SJCRH30 (cell line): ENCODE measurements around the gene PCCA. TPM values are rescaled to one million over a fixed set of nuclear protein-coding genes. Genes with fewer than 3 reads are reported as not detected.
"Not testable (repeated sequence)": the region's sequence is repeated elsewhere in the genome, so short reads cannot be mapped to it uniquely, and the experiment has no call there.

Experiments used
- DNase-seq, 2 experiments: peaks; one replicate each; pipeline ENCODE4 v3.0.0-alpha.2; 2015 to 2020
- H3K27ac ChIP-seq: fragments of 250-450 bp; sonication (Bioruptor Pico); 2 replicates; pipeline ENCODE4 v1.5.1; 2020; ENCODE audit warnings: mild to moderate bottlenecking, moderate library complexity
- H3K27me3 ChIP-seq: fragments of 250-450 bp; sonication (Bioruptor Pico); 2 replicates; pipeline ENCODE4 v1.5.1; 2020; ENCODE audit warnings: mild to moderate bottlenecking, moderate library complexity
- H3K36me3 ChIP-seq: fragments of 250-450 bp; sonication (Bioruptor Pico); 2 replicates; pipeline ENCODE4 v1.5.1; 2020; ENCODE audit warnings: mild to moderate bottlenecking, moderate library complexity
- H3K4me1 ChIP-seq: fragments of 250-450 bp; sonication (Bioruptor Pico); 2 replicates; pipeline ENCODE4 v1.5.1; 2020; ENCODE audit warnings: mild to moderate bottlenecking, moderate library complexity
- H3K4me3 ChIP-seq: fragments of 250-450 bp; sonication (Bioruptor Pico); 2 replicates; pipeline ENCODE4 v1.5.1; 2020; ENCODE audit warnings: mild to moderate bottlenecking, moderate library complexity
- H3K9me3 ChIP-seq: fragments of 250-450 bp; sonication (Bioruptor Pico); replicated peaks from 2 replicates; pipeline ENCODE4 v1.5.1; 2020; ENCODE audit warnings: mild to moderate bottlenecking, moderate library complexity
- total RNA-seq: library from RNA; depleted of rRNA; stranded (reverse); fragments of >200 nt; shearing (Covaris generic); gene quantifications from 2 replicates; pipeline ENCODE4 v1.2.3, GENCODE V29; 2014

The PCCA gene
- total RNA-seq, 1 experiment from 2014 or later: 23.4 TPM

GRCh38 chr13:100245104-100245503, 156.2 kb downstream of the PCCA start:
- Histone ChIP-seq H3K9me3 (peaks cover 7% of the 10 kb centered on the region; the same call in 1 of the 2 replicates), H3K36me3 (peaks cover 2% of the 10 kb centered on the region; the same call in 1 of the 2 replicates), H3K4me3 (no peak overlapping the region), H3K4me1 (no peaks in the 10 kb centered on the region), H3K27ac (no peak overlapping the region), H3K27me3 (no peaks in the 10 kb centered on the region)
- no peak for DNase-seq

- Histone ChIP-seq H3K4me3 (no peak overlapping the region), H3K9me3 (peaks cover 7% of the 10 kb centered on the region; the same call in 1 of the 2 replicates), H3K27me3 (no peaks in the 10 kb centered on the region), H3K27ac (no peak overlapping the region), H3K4me1 (no peaks in the 10 kb centered on the region), H3K36me3 (no peaks in the 10 kb centered on the region; the same call in 1 of the 2 replicates)
- DNase-seq: no peak
These were observed 159.0 kb downstream of the PCCA start for GRCh38 chr13:100247937-100248336.

- no peaks in the 10 kb centered on the region for H3K4me1 ChIP-seq
- H3K27ac ChIP-seq: no peak overlapping the region
- no peaks in the 10 kb centered on the region for H3K9me3 ChIP-seq
- H3K4me3 ChIP-seq: no peak overlapping the region
- 0 out of 2 replicates have a peak, but pooled peaks cover 3% of the 10 kb centered on the region for H3K36me3 ChIP-seq
- H3K27me3 ChIP-seq: no peaks in the 10 kb centered on the region
- no peak for DNase-seq
These were observed 165.1 kb downstream of the PCCA start for GRCh38 chr13:100254002-100254401.

GRCh38 chr13:100262404-100262803, 173.5 kb downstream of the PCCA start:
- Histone ChIP-seq H3K4me3 (no peak overlapping the region), H3K27ac (no peak overlapping the region), H3K9me3 (no peaks in the 10 kb centered on the region), H3K27me3 (no peaks in the 10 kb centered on the region), H3K36me3 (peaks cover 3% of the 10 kb centered on the region; the same call in 1 of the 2 replicates), H3K4me1 (no peaks in the 10 kb centered on the region)
- DNase-seq: no peak

GRCh38 chr13:100266026-100266425, 177.1 kb downstream of the PCCA start:
- no peak overlapping the region for H3K27ac ChIP-seq
- H3K36me3 ChIP-seq: peaks cover 3% of the 10 kb centered on the region
- no peak overlapping the region for H3K4me3 ChIP-seq
- no peaks in the 10 kb centered on the region for H3K9me3 ChIP-seq
- DNase-seq: no peak
- no peaks in the 10 kb centered on the region for H3K4me1 ChIP-seq
- no peaks in the 10 kb centered on the region for H3K27me3 ChIP-seq

GRCh38 chr13:100269837-100270236, 180.9 kb downstream of the PCCA start:
- H3K9me3 ChIP-seq: no peaks in the 10 kb centered on the region
- no peaks in the 10 kb centered on the region for H3K27me3 ChIP-seq
- no peak overlapping the region for H3K27ac ChIP-seq
- H3K4me3 ChIP-seq: no peak overlapping the region
- peaks cover 3% of the 10 kb centered on the region; the same call in 1 of the 2 replicates for H3K36me3 ChIP-seq
- H3K4me1 ChIP-seq: no peaks in the 10 kb centered on the region
- DNase-seq: no peak

GRCh38 chr13:100273138-100273537, 184.2 kb downstream of the PCCA start:
- H3K27ac ChIP-seq: no peak overlapping the region
- H3K4me1 ChIP-seq: no peaks in the 10 kb centered on the region
- DNase-seq: no peak
- H3K9me3 ChIP-seq: no peaks in the 10 kb centered on the region
- H3K27me3 ChIP-seq: no peaks in the 10 kb centered on the region
- peaks cover 7% of the 10 kb centered on the region; the same call in 1 of the 2 replicates for H3K36me3 ChIP-seq
- no peak overlapping the region for H3K4me3 ChIP-seq

GRCh38 chr13:100273552-100273951, 184.7 kb downstream of the PCCA start:
- Histone ChIP-seq H3K4me1 (no peaks in the 10 kb centered on the region), H3K27ac (no peak overlapping the region), H3K4me3 (no peak overlapping the region), H3K27me3 (no peaks in the 10 kb centered on the region), H3K36me3 (peaks cover 7% of the 10 kb centered on the region; the same call in 1 of the 2 replicates), H3K9me3 (no peaks in the 10 kb centered on the region)
- DNase-seq: no peak

GRCh38 chr13:100274942-100275506, 186.1 kb downstream of the PCCA start:
- peaks cover 4% of the 10 kb centered on the region; the same call in 1 of the 2 replicates for H3K36me3 ChIP-seq
- no peaks in the 10 kb centered on the region for H3K4me1 ChIP-seq
- no peak for DNase-seq
- H3K4me3 ChIP-seq: no peak overlapping the region
- no peaks in the 10 kb centered on the region for H3K27me3 ChIP-seq
- H3K9me3 ChIP-seq: no peaks in the 10 kb centered on the region
- no peak overlapping the region for H3K27ac ChIP-seq

GRCh38 chr13:100275746-100276145, 186.9 kb downstream of the PCCA start:
- DNase-seq: no peak
- Histone ChIP-seq H3K36me3 (peaks cover 4% of the 10 kb centered on the region; the same call in 1 of the 2 replicates), H3K4me1 (no peaks in the 10 kb centered on the region), H3K4me3 (no peak overlapping the region), H3K9me3 (no peaks in the 10 kb centered on the region), H3K27ac (no peak overlapping the region), H3K27me3 (no peaks in the 10 kb centered on the region)

- H3K27ac ChIP-seq: no peak overlapping the region
These were observed 191.8 kb downstream of the PCCA start for GRCh38 chr13:100280681-100281080.

GRCh38 chr13:100282306-100282705, 193.4 kb downstream of the PCCA start:
- H3K27ac ChIP-seq, H3K4me1 ChIP-seq, H3K27me3 ChIP-seq, H3K9me3 ChIP-seq, H3K36me3 ChIP-seq, H3K4me3 ChIP-seq, DNase-seq: not testable (repeated sequence)

More at GRCh38 chr13:100280681-100281080, 191.8 kb downstream of the PCCA start:
- peaks cover 4% of the 10 kb centered on the region; the same call in 1 of the 2 replicates for H3K36me3 ChIP-seq
- DNase-seq: no peak
- H3K9me3 ChIP-seq: no peaks in the 10 kb centered on the region
- H3K4me3 ChIP-seq: no peak overlapping the region
- H3K27me3 ChIP-seq: no peaks in the 10 kb centered on the region
- no peaks in the 10 kb centered on the region for H3K4me1 ChIP-seq

GRCh38 chr13:100290165-100290801, 201.4 kb downstream of the PCCA start:
- Histone ChIP-seq H3K27ac (no peak overlapping the region), H3K27me3 (no peaks in the 10 kb centered on the region), H3K9me3 (no peaks in the 10 kb centered on the region), H3K36me3 (peaks cover 3% of the 10 kb centered on the region; the same call in 1 of the 2 replicates), H3K4me1 (no peaks in the 10 kb centered on the region), H3K4me3 (no peak overlapping the region)
- no peak for DNase-seq

GRCh38 chr13:100291624-100292023, 202.7 kb downstream of the PCCA start:
- H3K27me3 ChIP-seq: no peaks in the 10 kb centered on the region
- H3K9me3 ChIP-seq: no peaks in the 10 kb centered on the region
- no peak overlapping the region for H3K27ac ChIP-seq
- no peak overlapping the region for H3K4me3 ChIP-seq
- DNase-seq: no peak
- H3K36me3 ChIP-seq: peaks cover 3% of the 10 kb centered on the region; the same call in 1 of the 2 replicates
- no peaks in the 10 kb centered on the region for H3K4me1 ChIP-seq

- no peak overlapping the region for H3K4me3 ChIP-seq
- H3K36me3 ChIP-seq: no peaks in the 10 kb centered on the region; the same call in 1 of the 2 replicates
- no peaks in the 10 kb centered on the region for H3K27me3 ChIP-seq
- H3K9me3 ChIP-seq: no peaks in the 10 kb centered on the region
- no peak for DNase-seq
- H3K4me1 ChIP-seq: no peaks in the 10 kb centered on the region
- no peak overlapping the region for H3K27ac ChIP-seq
These were observed 208.5 kb downstream of the PCCA start for GRCh38 chr13:100297413-100297812.
